A673 (cell line): ENCODE data around the gene FRAS1. TPM values are rescaled to one million over a fixed set of nuclear protein-coding genes. Genes with fewer than 3 reads are reported as not detected.

Experiments used
- BruUV-seq: library from RNA; stranded (reverse); fragments of 400-500 nt; replicated peaks from 2 replicates; lab custom pipeline; 2021; lab: Mats Ljungman, UMichigan
- CTCF ChIA-PET: fragments of 300-600 bp; sonication (Branson Sonifier 250); formaldehyde crosslinking; loops from one replicate; lab custom pipeline; 2022; ENCODE audit warnings: antibody characterized with exemption; lab: Charles Lee
- POLR2A ChIA-PET: fragments of 300-600 bp; sonication (Branson Sonifier 250); formaldehyde crosslinking; loops from one replicate; lab custom pipeline; 2022; ENCODE audit warnings: antibody characterized with exemption; ENCODE audit not compliant: low non-redundant PET; lab: Charles Lee
- DNase-seq: peaks from one replicate; pipeline ENCODE4 v3.0.0-alpha.2; 2015; ENCODE audit warnings: low spot score
- H3K27ac ChIP-seq: fragments of 200-600 bp; sonication (generic); 2 replicates; pipeline ENCODE4 v1.5.1; 2016; ENCODE audit warnings: mixed run types, low read depth, mild to moderate bottlenecking, mixed read lengths, antibody characterized with exemption, low read length; ENCODE audit not compliant: poor library complexity, severe bottlenecking
- H3K27me3 ChIP-seq: fragments of 200-600 bp; sonication (generic); replicated peaks from 2 replicates; pipeline ENCODE4 v1.6.1; 2017; ENCODE audit warnings: mixed run types, low read depth, mild to moderate bottlenecking, mixed read lengths, antibody characterized with exemption, low read length; ENCODE audit not compliant: insufficient read depth, poor library complexity
- H3K36me3 ChIP-seq: fragments of 200-600 bp; sonication (generic); 2 replicates; pipeline ENCODE4 v1.6.1; 2016; ENCODE audit warnings: mixed run types, mild to moderate bottlenecking, mixed read lengths, antibody characterized with exemption, low read length; ENCODE audit not compliant: insufficient read depth, poor library complexity, severe bottlenecking
- H3K4me1 ChIP-seq: fragments of 200-600 bp; sonication (generic); 2 replicates; pipeline ENCODE4 v1.6.1; 2017; ENCODE audit warnings: mixed run types, mild to moderate bottlenecking, mixed read lengths, antibody characterized with exemption, low read length; ENCODE audit not compliant: insufficient read depth, poor library complexity, severe bottlenecking
- H3K4me3 ChIP-seq: fragments of 200-600 bp; sonication (generic); 2 replicates; pipeline ENCODE4 v1.5.1; 2016; ENCODE audit warnings: low read depth, mixed run types, mild to moderate bottlenecking, mixed read lengths, low read length; ENCODE audit not compliant: poor library complexity, severe bottlenecking
- H3K9me3 ChIP-seq: fragments of 200-600 bp; sonication (generic); 2 replicates; pipeline ENCODE4 v1.6.1; 2016; ENCODE audit warnings: mixed run types, low read depth, mild to moderate bottlenecking, mixed read lengths, antibody characterized with exemption, low read length; ENCODE audit not compliant: poor library complexity, severe bottlenecking
- CTCF ChIP-seq: fragments of 300-800, 200-600 bp; sonication (generic); conservative IDR thresholded peaks from 2 replicates; pipeline ENCODE4 v1.5.1; 2017; ENCODE audit warnings: low read depth, mild to moderate bottlenecking, antibody characterized with exemption, low read length, moderate library complexity, mixed read lengths
- EZH2 ChIP-seq: fragments of 200-600 bp; sonication (generic); IDR thresholded peaks from 2 replicates; pipeline ENCODE4 v1.6.1; 2017; ENCODE audit warnings: borderline replicate concordance, low read depth, mild to moderate bottlenecking, mixed read lengths, antibody characterized with exemption, low read length; ENCODE audit not compliant: poor library complexity, severe bottlenecking
- intact Hi-C: fragments of 100-400 bp; cut with micrococcal nuclease; formaldehyde crosslinking; loops from one replicate; pipeline ENCODE4 v1.10.0; 2022; ENCODE audit not compliant: unreplicated experiment
- total RNA-seq: library from RNA; stranded (reverse); gene quantifications from 2 replicates; pipeline ENCODE4 v1.2.3, GENCODE V29; 2021

FRAS1 gene
- total RNA-seq, 1 experiment from 2014 or later = 0.06 TPM

GRCh38 chr4:78242071-78242470, 184.9 kb downstream of the FRAS1 start:
- no peaks in the 10 kb centered on the region for H3K4me1 ChIP-seq
- DNase-seq = no peak
- POLR2A ChIA-PET = no interaction called here

GRCh38 chr4:78244705-78245485, 187.8 kb downstream of the FRAS1 start:
- H3K36me3 ChIP-seq = no peaks in the 10 kb centered on the region
- DNase-seq = no peak
- no TSS peak for BruUV-seq
- POLR2A ChIA-PET = no interaction called here
- H3K4me3 ChIP-seq = no peak overlapping the region
- TF ChIP-seq EZH2 (no peak), CTCF (no peak)
- CTCF ChIA-PET = no interaction called here
- no peak overlapping the region for H3K27ac ChIP-seq
- intact Hi-C loops = no loop called here
- no peaks in the 10 kb centered on the region for H3K27me3 ChIP-seq
- no peaks in the 10 kb centered on the region for H3K9me3 ChIP-seq
- no peaks in the 10 kb centered on the region for H3K4me1 ChIP-seq

More at GRCh38 chr4:78242071-78242470, 184.9 kb downstream of the FRAS1 start:
- Histone ChIP-seq H3K27me3 (no peaks in the 10 kb centered on the region), H3K27ac (no peak overlapping the region), H3K4me3 (no peak overlapping the region), H3K36me3 (no peaks in the 10 kb centered on the region), H3K9me3 (no peaks in the 10 kb centered on the region)
- CTCF ChIA-PET = no interaction called here
- intact Hi-C loops = no loop called here
- BruUV-seq = no TSS peak
- no peak for TF ChIP-seq CTCF
- no peak for TF ChIP-seq EZH2

- no peaks in the 10 kb centered on the region for H3K36me3 ChIP-seq
- H3K4me1 ChIP-seq = no peaks in the 10 kb centered on the region
- H3K27ac ChIP-seq = no peak overlapping the region
- intact Hi-C loops = no loop called here
- DNase-seq = no peak
- H3K4me3 ChIP-seq = no peak overlapping the region
- no TSS peak for BruUV-seq
- H3K9me3 ChIP-seq = no peaks in the 10 kb centered on the region
- CTCF ChIA-PET = no interaction called here
- no peak for TF ChIP-seq EZH2
- no peak for TF ChIP-seq CTCF
- H3K27me3 ChIP-seq = no peaks in the 10 kb centered on the region
- POLR2A ChIA-PET = no interaction called here
Measured at GRCh38 chr4:78247536-78248285, 190.6 kb downstream of the FRAS1 start.
